Nephron progenitor cell (in vitro differentiated cells): ENCODE measurements around the gene PCID2.

Experiments used
- DNase-seq: peaks from one replicate; pipeline ENCODE4 v3.0.0; 2021
- H3K27ac Mint-ChIP-seq: 2 replicates; pipeline ENCODE4 v1.8.0; 2021; ENCODE audit warnings: mild to moderate bottlenecking, moderate library complexity, mixed read lengths
- H3K27me3 Mint-ChIP-seq: 2 replicates; pipeline ENCODE4 v1.8.0; 2021; ENCODE audit warnings: mild to moderate bottlenecking, low read depth, mixed read lengths; ENCODE audit not compliant: poor library complexity
- H3K36me3 Mint-ChIP-seq: 2 replicates; pipeline ENCODE4 v1.8.0; 2021; ENCODE audit warnings: low read depth, mixed read lengths
- H3K4me1 Mint-ChIP-seq: 2 replicates; pipeline ENCODE4 v1.8.0; 2021; ENCODE audit warnings: mixed read lengths
- H3K4me3 Mint-ChIP-seq: 2 replicates; pipeline ENCODE4 v1.8.0; 2021; ENCODE audit warnings: mild to moderate bottlenecking, moderate library complexity, mixed read lengths
- H3K9me3 Mint-ChIP-seq: 2 replicates; pipeline ENCODE4 v1.8.0; 2021; ENCODE audit warnings: mild to moderate bottlenecking, moderate library complexity, mixed read lengths
- TF ChIP-seq, protein P1 (sequence below): fragments of 200-600 bp; sonication (generic); IDR thresholded peaks from 2 replicates; pipeline ENCODE4 v1.5.0; 2021; ENCODE audit warnings: antibody characterized with exemption

Gene PCID2

DNA sequence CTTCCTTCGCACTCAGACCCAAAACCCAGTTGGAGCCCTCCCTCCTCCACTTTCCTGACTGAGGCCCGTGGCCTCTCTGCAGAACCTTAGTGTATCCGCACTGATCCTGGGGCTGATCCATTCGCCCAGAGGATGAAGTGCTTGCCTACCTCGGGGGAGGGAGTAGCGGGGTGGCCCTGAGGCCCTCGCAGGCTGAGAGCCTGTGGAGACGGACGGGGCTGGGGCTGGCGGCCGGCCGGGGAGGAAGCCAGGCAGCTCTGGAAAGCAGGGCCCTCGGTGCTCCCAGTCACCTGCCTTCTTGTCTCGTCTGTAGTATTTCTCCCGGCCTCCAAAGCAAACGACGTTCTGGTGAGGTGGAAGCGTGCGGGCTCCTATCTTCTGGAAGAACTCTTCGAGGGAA is 48.8 kb downstream of the PCID2 start:
- peaks cover 17% of the 10 kb centered on the region for H3K36me3 Mint-ChIP-seq
- H3K4me3 Mint-ChIP-seq = no peak overlapping the region
- H3K27me3 Mint-ChIP-seq = peaks cover 39% of the 10 kb centered on the region
- peaks cover 28% of the 10 kb centered on the region for H3K9me3 Mint-ChIP-seq
- TF ChIP-seq, protein P1, sequence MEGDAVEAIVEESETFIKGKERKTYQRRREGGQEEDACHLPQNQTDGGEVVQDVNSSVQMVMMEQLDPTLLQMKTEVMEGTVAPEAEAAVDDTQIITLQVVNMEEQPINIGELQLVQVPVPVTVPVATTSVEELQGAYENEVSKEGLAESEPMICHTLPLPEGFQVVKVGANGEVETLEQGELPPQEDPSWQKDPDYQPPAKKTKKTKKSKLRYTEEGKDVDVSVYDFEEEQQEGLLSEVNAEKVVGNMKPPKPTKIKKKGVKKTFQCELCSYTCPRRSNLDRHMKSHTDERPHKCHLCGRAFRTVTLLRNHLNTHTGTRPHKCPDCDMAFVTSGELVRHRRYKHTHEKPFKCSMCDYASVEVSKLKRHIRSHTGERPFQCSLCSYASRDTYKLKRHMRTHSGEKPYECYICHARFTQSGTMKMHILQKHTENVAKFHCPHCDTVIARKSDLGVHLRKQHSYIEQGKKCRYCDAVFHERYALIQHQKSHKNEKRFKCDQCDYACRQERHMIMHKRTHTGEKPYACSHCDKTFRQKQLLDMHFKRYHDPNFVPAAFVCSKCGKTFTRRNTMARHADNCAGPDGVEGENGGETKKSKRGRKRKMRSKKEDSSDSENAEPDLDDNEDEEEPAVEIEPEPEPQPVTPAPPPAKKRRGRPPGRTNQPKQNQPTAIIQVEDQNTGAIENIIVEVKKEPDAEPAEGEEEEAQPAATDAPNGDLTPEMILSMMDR = no peak
- H3K4me1 Mint-ChIP-seq = peaks cover 57% of the 10 kb centered on the region
- DNase-seq = no peak
- H3K27ac Mint-ChIP-seq = no peak overlapping the region

DNA sequence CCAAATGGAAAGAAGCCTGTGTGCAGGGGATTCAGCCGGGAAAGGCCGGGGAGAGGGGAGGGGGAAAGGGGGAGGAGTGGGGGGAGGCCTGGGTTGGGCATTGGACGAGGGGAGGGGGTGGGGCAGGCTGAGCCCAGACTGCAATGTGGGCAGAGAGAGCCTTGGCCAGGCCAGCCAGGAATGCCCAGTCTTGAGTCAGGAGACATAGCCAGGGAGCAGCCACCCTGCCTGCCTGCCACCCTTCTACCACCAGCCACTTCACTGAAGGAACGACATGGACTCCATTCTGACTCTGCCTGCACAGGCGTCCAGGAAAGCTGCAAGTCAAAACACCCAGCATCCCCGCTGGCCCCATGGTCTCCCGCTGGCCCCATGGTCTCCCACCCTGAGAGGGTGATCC is 49.5 kb downstream of the PCID2 start:
- Mint-ChIP-seq H3K27ac (no peak overlapping the region), H3K4me3 (no peak overlapping the region), H3K9me3 (peaks cover 28% of the 10 kb centered on the region), H3K4me1 (peaks cover 60% of the 10 kb centered on the region), H3K27me3 (peaks cover 35% of the 10 kb centered on the region), H3K36me3 (peaks cover 13% of the 10 kb centered on the region)
- TF ChIP-seq, protein P1 = no peak
- DNase-seq = no peak

DNA sequence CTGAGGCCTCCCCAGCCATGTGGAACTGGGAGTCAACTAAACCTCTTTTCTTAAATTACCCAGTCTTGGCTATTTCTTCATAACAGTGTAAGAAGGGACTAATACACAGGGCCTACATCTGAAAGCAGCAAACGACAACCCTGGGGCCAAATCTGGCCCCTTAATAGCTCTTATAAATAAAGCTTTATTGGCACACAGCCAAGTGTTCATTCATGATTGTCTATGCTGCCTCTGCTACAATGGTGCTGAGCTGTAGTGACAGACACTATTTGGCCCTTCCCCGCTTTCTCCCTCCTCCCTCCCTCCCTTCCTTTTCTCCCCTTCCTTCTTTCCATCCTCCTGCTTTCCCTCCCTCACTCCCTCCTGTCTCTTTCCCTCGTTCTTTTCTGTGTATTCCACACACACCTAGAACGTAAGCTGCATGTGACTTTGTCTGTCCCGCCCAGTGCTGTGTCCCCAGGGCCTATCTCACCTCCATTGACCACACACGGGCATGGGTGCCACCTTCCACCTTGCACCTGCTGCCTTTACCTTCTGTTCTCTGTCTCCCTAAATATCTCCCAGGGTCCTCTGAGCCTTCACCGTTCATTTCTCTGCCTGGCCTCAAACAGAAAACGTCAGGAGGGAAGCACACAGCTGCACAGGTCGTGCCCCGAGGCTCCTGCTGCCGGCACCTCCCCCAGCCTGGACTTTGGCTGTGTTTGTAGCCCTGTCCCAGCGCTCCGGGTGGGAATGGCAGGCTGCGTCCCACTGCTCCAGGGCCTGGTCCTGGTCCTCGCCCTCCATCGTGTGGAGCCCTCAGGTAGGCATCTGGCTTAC is 50.3 kb downstream of the PCID2 start, which contains the start of gene PROZ:
Gene PROZ (plus strand): TSS at position 720 of the 819 bp plus-strand sequence. CDS start 13 bp downstream, at position 733.
- H3K27me3 Mint-ChIP-seq = peaks cover 33% of the 10 kb centered on the region
- peak within 1 kb of the TSS; percentile 48 for H3K4me3 Mint-ChIP-seq
- H3K27ac Mint-ChIP-seq = no peak within 1 kb of the TSS
- peaks cover 55% of the 10 kb centered on the region for H3K4me1 Mint-ChIP-seq
- H3K36me3 Mint-ChIP-seq = peaks cover 13% of the 10 kb centered on the region
- DNase-seq = no peak
- TF ChIP-seq, protein P1 = no peak
- peaks cover 28% of the 10 kb centered on the region for H3K9me3 Mint-ChIP-seq

DNA sequence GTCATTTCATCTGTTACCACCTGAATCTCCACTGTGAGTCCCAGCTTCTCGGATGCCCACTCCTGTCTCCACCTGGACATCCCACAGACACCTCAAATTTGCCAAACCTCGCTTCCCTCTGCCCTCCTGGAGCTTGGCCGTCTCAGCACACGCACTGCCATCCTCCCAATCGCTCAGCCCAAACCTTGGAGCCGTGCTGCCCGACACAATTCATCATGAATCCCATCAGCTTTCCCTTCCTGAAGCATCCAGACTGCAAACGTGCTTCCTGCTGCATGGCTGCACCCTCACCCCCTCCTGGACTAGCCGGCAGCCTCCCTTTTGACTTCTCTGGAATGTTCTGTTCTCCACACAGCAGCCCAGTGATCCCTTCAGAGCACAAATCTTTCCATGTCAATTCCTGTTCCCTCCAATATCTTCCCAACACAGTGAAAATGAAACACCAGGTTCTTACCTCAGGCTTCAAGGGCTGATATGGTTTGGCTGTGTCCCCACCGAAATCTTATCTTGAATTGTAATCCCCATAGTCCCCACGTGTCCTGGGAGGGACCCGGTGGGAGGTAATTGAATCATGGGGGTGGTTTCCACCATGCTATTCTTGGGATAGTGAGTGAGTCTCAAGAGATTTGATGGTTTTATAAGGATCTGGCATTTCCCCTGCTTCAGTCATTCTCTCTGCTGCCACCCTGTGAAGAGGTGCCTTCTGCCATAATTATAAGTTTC is 51.1 kb downstream of the PCID2 start:
- peaks cover 36% of the 10 kb centered on the region for H3K27me3 Mint-ChIP-seq
- H3K4me3 Mint-ChIP-seq = peak overlapping the region; percentile 21
- H3K4me1 Mint-ChIP-seq = peaks cover 60% of the 10 kb centered on the region
- no peak for DNase-seq
- TF ChIP-seq, protein P1 = no peak
- H3K9me3 Mint-ChIP-seq = peaks cover 28% of the 10 kb centered on the region
- H3K27ac Mint-ChIP-seq = no peak overlapping the region
- H3K36me3 Mint-ChIP-seq = peaks cover 13% of the 10 kb centered on the region

DNA sequence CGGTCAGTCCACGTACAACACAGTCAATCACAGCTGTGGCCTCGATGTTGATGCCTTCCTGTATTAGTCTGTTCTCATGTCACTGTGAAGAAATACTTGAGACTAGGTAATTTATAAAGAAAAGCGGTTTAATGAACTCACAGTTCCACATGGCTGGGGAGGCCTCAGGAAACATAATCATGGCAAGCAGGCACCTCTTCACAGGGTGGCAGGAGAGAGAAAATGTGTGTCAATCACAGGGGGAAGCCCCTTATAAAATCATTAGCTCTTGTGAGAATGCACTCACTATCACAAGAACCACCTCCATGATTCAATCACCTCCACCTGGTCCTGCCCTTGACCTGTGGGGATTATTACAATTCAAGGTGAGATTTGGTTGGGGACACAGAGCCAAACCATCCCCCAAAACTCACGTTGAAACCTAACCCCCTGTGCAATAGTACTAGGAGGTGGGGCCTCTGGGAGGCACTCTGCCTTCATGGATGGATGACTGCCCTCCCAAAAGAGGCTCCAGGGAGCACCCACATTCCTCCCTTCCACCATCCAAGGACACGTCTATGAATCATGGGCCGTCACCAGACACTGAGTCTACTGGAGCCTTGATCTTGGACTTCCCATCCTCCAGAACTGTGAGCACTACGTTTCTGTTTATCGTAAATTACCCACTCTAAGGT is 52.4 kb downstream of the PCID2 start:
- H3K27me3 Mint-ChIP-seq = peaks cover 45% of the 10 kb centered on the region
- DNase-seq = no peak

More for the DNA sequence above, 52.4 kb downstream of the PCID2 start:
- Mint-ChIP-seq H3K27ac (no peak overlapping the region), H3K9me3 (peaks cover 28% of the 10 kb centered on the region), H3K36me3 (peaks cover 13% of the 10 kb centered on the region), H3K4me3 (no peak overlapping the region), H3K4me1 (peaks cover 68% of the 10 kb centered on the region)
- TF ChIP-seq, protein P1 = no peak
